C4-2B (cell line): ENCODE measurements around the gene DCDC2.
"Not testable (repeated sequence)": the region's sequence is repeated elsewhere in the genome, so short reads cannot be mapped to it uniquely, and the experiment has no call there.

Source experiments
- H3K27ac ChIP-seq: fragments of 450-650 bp; 2 replicates; pipeline ENCODE4 v1.5.1; 2017
- CTCF ChIP-seq: fragments of 450-650 bp; conservative IDR thresholded peaks from 2 replicates; pipeline ENCODE4 v1.5.1; 2017; ENCODE audit warnings: mild to moderate bottlenecking
- ZFX ChIP-seq: fragments of 450-650 bp; IDR thresholded peaks from 2 replicates; pipeline ENCODE4 v1.6.1; 2017

Gene DCDC2

GRCh38 chr6:24357336-24358218 is at the start of gene DCDC2:
DCDC2 (minus strand) TSS chr6:24358059; CDS start chr6:24357750, 309 bp downstream.
- H3K27ac ChIP-seq = no peak within 1 kb of the TSS
- TF ChIP-seq CTCF (no peak), ZFX (no peak)

GRCh38 chr6:24405262-24405661 is 47.4 kb upstream of the DCDC2 start:
- TF ChIP-seq CTCF (no peak), ZFX (no peak)
- H3K27ac ChIP-seq = no peak overlapping the region

- TF ChIP-seq ZFX (no peak), CTCF (no peak)
- peak overlapping the region; percentile 97 for H3K27ac ChIP-seq
Measured at GRCh38 chr6:24403501-24403824, 45.6 kb upstream of the DCDC2 start.

- peak within 1 kb of the TSS; percentile 97 for H3K27ac ChIP-seq
- TF ChIP-seq ZFX = peak; percentile 99
- TF ChIP-seq CTCF = no peak
Measured at GRCh38 chr6:24402697-24403500, 45.0 kb upstream of the DCDC2 start, which contains the start of gene MRS2. MRS2 (plus strand) TSS chr6:24402936; CDS start chr6:24403047, 111 bp downstream.

GRCh38 chr6:24401458-24401857 is 43.6 kb upstream of the DCDC2 start:
- no peak overlapping the region for H3K27ac ChIP-seq
- no peak for TF ChIP-seq ZFX
- TF ChIP-seq CTCF = no peak

- H3K27ac ChIP-seq = not testable (repeated sequence)
Measured at GRCh38 chr6:24400045-24401039, 42.5 kb upstream of the DCDC2 start.

GRCh38 chr6:24397631-24398030 is 39.8 kb upstream of the DCDC2 start:
- H3K27ac ChIP-seq = no peak overlapping the region
- TF ChIP-seq CTCF = no peak
- TF ChIP-seq ZFX = no peak
